Breast epithelium (tissue), 3 donors: ENCODE results near the gene GAS7.

Experiments used
- POLR2AphosphoS5 ChIP-seq, 3 donors: sonication (generic); formaldehyde crosslinking; IDR thresholded peaks; one replicate each; pipeline ENCODE4 v1.6.1; 2017; ENCODE audit warnings: antibody characterized with exemption in 3 of 3
- TF ChIP-seq, protein P1 (sequence below), 3 donors: fragments of 450-650 bp; IDR thresholded peaks; one replicate each; pipeline ENCODE4 v1.5.1; 2016 to 2017; ENCODE audit warnings: antibody characterized with exemption in 3 of 3, mild to moderate bottlenecking in 3 of 3, moderate library complexity in 3 of 3

DNA sequence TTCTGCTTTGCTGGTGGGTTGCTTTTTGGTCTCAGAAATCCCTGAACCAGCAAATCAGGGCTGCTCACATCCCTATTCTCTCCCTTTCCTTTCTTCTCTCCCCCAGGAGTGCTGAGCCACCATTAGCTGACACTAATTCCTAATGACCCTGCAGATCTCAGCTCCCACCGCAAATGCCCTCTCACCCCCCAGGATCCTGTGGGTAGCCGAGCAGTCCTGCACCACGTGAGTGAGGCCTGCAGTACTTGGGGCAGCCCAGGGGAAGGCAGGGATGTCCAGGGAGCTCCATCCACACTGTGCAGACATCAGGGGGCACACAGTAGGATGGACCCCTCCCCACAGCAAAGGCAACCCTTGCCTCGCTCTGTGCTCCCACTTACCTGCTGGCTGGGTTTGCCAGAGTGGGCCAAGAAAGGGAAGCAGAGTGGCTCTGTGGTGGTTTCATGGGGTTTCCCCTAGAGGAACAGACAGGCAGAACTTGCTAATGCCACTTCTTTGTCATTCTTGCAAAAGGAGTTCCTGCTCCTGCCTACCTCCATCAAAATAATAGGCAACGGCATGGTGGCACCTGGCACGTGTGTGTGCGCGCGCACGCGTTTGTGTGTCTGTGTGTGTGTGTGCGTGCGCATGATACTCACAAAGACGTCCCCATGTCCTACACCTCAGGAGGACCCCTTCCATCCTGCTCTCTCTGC lies 135.6 kb downstream of the GAS7 start:
- TF ChIP-seq, protein P1, sequence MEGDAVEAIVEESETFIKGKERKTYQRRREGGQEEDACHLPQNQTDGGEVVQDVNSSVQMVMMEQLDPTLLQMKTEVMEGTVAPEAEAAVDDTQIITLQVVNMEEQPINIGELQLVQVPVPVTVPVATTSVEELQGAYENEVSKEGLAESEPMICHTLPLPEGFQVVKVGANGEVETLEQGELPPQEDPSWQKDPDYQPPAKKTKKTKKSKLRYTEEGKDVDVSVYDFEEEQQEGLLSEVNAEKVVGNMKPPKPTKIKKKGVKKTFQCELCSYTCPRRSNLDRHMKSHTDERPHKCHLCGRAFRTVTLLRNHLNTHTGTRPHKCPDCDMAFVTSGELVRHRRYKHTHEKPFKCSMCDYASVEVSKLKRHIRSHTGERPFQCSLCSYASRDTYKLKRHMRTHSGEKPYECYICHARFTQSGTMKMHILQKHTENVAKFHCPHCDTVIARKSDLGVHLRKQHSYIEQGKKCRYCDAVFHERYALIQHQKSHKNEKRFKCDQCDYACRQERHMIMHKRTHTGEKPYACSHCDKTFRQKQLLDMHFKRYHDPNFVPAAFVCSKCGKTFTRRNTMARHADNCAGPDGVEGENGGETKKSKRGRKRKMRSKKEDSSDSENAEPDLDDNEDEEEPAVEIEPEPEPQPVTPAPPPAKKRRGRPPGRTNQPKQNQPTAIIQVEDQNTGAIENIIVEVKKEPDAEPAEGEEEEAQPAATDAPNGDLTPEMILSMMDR (IDR thresholded peaks at IDR 0.05) = no peak
- no peak for TF ChIP-seq POLR2AphosphoS5 (IDR thresholded peaks at IDR 0.05)
